ENCODE measurements around the gene CH25H. TPM values are rescaled to one million over a fixed set of nuclear protein-coding genes. Genes with fewer than 3 reads are reported as not detected.
"Not testable (repeated sequence)": the region's sequence is repeated elsewhere in the genome, so short reads cannot be mapped to it uniquely, and the experiment has no call there.

The CH25H gene, protein sequence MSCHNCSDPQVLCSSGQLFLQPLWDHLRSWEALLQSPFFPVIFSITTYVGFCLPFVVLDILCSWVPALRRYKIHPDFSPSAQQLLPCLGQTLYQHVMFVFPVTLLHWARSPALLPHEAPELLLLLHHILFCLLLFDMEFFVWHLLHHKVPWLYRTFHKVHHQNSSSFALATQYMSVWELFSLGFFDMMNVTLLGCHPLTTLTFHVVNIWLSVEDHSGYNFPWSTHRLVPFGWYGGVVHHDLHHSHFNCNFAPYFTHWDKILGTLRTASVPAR
- 1 to 10 TPM in 1 of 2 donors, under 1 TPM in 1; 0.93 to 2.3 TPM for total RNA-seq
- long read RNA-seq, donor 1, result 0 reads
- long read RNA-seq, donor 2, partial matches to known transcripts, result 0 of 4 reads
- long read RNA-seq, donor 2, other reads (novel, unspliced or antisense), result 0 of 4 reads

DNA sequence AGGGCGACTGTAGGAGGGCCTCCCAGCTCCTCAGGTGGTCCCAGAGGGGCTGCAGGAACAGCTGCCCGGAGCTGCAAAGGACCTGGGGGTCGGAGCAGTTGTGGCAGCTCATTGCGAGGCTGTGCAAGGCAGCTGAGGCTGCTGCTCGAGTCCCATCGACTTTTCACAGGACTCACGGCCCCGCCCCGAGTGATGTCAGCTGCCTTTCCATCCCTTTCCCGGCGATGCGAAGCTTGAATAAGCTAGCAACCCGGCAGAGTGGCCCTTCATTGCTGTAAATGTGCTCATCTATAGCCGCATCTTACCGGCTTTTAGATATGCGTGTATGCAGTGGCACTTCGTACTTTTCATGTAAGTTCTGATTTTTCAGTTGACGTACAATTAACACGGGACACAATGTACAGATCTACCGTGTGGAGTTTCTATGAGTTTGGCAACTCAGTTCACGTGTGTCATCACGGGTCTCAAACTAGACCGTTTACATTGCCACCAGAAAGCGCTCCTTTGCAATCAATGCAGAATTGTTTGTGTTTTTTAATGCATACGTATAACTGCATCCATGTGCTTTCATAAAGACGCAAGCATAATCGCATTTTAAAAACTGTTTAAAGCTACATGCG is at the start of gene CH25H:
CH25H (minus strand) TSS at position 137 of the 620 bp plus-strand sequence; CDS start at position 112, 25 bp downstream.
- peak; percentile 94 for DNase-seq (ENCODE audit: low spot score)
- intact Hi-C loops (cut with DNase I), result no loop called here

DNA sequence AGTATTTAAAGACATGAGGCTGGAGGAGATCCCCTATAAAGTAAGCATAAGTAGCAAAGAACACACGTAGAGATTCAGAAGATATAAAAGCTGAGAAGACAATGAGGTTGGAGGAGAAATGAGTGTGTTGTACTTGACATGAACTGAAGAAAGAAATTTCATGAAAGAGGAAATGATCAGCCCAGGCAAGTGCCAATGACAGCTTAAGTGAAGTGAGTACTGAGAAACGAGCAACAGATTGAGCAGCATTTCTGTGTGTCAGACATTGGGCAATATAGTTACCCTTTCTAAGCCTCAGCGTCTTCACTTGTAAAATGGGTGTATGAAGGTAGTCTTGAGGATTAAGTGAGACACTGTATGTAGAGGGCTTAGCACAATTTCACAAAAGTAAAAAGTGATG is 49.2 kb upstream of the CH25H start:
- intact Hi-C loops (cut with DNase I), result loop anchor here in 1 of 2 donors (5.0 kb wide), 1 partner anchor 116 kb away; no protein-coding TSS in a partner anchor
- no peak for DNase-seq (ENCODE audit: low spot score)

DNA sequence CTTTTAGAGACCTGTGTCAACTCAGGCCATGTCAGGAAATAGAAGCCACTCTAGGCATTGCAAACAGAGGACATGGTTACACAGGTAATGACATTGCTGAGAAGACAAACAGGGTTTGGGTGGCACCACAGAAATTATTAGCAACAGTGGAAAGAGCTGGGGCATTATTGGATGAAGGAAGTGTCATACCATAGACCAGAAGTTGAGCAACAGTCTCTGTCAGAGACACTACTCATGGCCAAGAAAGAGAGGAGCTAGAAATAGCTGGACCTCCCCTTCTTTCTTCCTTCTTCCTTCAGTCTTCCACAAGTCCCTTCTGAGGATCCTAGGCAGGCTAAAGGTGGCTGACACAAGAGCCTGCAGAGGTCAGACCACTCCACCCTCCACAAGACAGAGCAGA is 48.7 kb upstream of the CH25H start:
- DNase-seq (ENCODE audit: low spot score), result no peak
- intact Hi-C loops (cut with DNase I), result loop anchor here in 1 of 2 donors (5.0 kb wide), 1 partner anchor 117 kb away; no protein-coding TSS in a partner anchor

DNA sequence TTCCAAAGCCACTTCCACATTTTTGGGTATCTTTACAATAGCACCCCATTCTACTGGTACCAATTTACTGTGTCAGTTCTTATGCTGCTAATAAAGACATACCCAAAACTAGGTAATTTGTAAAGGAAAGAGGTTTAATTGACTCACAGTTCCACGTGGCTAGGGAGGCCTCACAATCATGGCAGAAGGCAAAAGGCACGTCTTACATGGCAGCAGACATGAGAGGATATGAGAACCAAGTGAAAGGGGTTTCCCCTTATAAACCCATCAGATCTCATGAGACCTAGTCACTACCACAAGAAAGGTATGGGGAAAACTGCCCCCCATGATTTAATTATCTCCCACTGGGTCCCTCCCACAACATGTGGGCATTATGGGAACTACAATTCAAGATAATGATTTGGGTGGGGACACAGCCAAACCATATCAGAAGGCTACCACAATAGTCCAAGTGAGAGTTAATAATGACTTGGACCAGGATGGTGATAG is 48.0 kb upstream of the CH25H start:
- intact Hi-C loops (cut with DNase I), result loop anchor here in 1 of 2 donors (5.0 kb wide), 1 partner anchor 117 kb away; no protein-coding TSS in a partner anchor
- not testable (repeated sequence) for DNase-seq (ENCODE audit: low spot score)

DNA sequence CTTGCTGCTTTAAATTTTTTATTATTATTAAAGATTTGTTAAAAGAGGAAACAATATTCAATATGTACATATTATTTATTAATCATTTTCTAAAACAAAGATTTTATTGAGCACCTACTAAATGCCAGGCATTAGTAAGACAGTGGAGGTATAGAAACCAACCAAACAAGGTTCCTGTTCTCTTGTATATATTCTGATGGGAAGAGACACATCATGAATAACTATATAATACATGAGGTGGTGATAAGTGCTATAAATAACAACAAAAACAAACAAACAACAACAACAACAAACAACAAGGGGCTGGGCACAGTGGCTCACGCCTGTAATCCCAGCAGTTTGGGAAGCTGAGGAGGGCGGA is 45.1 kb upstream of the CH25H start:
- no peak for DNase-seq (ENCODE audit: low spot score)
- intact Hi-C loops (cut with DNase I), result no loop called here

DNA sequence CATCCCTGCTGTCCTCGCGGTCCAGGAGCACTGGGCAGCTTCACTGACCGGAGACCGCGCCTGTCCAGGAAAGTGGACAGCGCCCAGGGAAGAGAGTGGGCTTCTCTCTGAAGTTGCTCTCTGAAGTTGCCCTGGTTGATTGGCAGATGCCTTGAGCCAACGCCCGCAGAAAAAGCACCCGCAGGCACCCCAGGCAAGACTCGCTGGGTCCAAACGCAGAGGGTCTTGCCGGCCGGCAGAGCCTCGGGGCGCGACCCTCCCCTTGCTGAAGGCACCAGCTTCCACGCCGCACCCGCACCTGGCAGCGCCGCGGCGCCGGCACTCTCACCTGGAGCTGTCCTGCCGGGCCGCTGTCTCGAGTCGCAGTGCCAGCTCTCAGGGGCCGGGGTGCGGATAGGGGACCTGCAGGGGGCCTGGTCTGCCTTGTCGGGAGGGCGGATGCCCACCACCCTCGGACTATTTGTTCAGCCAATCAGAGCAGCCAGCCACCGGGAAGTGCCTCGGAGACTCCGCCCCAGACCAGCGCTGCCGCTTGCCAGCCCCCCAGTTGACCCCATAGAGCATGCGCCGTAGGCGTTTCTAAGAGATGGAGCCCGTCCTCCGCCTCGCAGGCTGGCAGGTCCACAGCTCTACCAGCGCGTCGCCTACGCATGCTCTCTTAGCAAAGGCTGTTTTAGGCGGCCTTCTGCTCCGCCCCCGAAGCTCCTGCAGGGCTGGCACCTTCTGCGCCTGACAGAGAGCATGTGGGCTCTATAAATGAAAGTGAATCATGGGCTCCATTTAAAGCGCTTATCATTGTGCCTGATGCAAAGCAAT is 44.5 kb upstream of the CH25H start, which contains the start of gene LIPA:
LIPA (minus strand) TSS at position 367 of the 816 bp plus-strand sequence. CDS start 4,127 bp downstream, outside the sequence.
- peak; percentile 99 for DNase-seq (ENCODE audit: low spot score)
- intact Hi-C loops (cut with DNase I), result no loop called here

DNA sequence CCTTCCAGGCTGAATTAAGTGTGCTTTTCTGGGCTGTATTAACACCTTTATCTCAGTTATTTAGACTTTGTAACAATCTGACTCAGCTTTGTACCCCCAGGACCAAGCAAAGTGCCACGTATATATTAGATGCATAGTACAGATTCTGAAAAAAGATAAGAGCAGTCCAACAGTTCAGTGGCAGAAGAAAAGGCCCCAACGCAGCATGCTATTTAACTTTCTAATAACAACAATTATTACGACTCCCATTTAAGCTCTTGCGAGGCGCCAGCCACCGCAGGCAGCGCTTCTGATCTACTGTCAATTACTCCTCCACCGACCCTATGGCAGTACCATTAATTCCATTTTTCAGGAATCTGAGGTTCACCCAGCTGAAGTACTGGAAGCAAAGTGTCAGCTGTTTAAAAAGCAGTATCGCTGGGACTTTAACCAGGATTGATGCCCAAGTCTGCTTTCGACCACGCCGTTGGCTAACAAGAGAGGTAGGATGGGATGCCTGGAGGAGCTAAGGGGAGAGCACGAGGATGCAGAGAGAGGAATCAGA is 43.8 kb upstream of the CH25H start:
- DNase-seq (ENCODE audit: low spot score), result no peak
- intact Hi-C loops (cut with DNase I), result no loop called here

DNA sequence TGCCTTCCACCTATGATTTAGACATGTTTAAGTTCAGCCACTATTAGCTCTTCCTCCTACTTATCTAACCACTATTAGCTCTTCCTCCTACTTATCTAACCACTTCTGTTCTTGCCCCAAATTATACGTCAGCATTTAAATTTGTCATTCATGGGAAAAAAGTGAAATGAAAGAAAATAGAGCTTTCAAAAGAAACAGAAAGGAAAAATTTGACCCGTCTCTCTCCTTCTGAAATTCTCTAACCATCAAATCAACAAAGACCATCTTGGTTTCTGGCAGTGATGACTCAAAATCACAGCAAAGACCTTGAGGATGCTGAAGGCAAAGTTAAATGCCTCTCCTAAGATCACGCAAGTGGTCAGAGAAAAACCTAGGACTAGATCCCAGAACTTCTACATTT is 41.9 kb upstream of the CH25H start:
- intact Hi-C loops (cut with DNase I), result no loop called here
- DNase-seq (ENCODE audit: low spot score), result no peak

DNA sequence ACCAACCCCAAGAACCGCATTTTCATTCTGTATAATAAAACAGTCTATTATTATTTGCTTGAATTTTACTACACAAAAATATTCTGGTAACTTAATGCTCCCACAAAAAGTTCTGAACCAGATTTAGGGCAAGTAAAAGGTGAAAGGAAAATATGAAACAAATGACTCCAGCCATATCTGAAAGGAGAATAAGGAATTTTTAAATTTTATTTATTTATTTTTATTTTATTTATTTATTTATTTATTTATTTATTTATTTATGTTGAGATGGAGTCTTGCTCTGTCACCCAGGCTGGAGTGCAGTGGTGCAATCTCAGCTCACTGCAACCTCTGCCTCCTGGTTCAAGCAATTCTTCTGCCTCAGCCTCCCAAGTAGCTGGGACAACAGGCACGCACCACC is 40.5 kb upstream of the CH25H start:
- intact Hi-C loops (cut with DNase I); DNase-seq (ENCODE audit: low spot score): not testable (repeated sequence)

DNA sequence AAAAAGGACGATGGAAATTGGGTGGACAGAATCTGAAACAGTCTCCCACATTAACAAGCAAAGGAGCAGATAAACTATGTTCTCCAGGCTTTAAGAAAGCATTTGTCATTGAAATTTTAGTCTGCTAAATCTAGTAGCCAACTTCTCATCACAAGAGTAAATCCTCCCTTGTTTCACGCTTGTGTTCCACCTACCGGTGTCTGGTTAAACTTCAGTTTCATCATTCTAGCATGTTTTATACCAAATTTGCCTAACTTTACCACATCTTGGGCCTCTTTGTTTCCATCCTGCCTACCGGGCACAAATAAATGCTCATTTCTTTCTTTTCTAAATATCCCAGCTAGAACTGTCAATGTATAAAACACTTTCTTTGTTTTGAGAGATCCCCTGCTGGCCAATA is 38.7 kb upstream of the CH25H start:
- DNase-seq (ENCODE audit: low spot score), result no peak
- intact Hi-C loops (cut with DNase I), result no loop called here

DNA sequence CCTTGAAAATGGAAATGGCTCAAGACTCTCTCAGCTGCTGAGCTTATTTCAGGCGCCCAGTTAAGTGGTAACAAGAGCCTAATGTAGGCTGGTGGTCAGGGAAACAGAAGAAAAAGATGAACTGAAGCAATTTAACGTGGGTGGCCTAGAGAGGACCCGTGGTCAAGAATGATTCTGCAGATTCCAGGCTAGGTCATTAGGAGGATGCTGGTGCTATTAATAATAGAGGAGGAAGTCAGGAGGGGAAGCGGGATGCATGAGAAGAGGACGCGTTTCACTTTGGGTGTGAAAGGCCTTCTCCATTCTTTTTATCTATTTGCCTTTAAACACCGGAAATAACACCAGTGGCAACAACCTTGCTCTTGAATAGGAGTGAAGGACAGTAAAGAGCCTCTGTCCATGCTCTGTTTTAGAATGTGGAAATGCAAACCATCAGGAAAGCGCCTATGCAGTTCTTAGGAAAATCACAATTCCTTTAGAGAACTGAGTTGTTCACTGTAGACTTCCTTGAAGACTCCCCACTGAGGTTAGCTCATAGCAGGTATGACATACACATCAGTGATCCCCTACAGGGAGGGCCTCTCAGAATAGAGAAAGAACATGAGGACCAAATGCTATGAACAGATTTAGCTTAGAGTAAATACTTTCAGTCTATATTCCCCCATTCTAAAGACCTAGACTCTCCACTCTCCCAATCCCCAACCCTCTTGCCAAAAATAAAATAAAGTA is 35.9 kb upstream of the CH25H start:
- no peak for DNase-seq (ENCODE audit: low spot score)
- intact Hi-C loops (cut with DNase I), result no loop called here

DNA sequence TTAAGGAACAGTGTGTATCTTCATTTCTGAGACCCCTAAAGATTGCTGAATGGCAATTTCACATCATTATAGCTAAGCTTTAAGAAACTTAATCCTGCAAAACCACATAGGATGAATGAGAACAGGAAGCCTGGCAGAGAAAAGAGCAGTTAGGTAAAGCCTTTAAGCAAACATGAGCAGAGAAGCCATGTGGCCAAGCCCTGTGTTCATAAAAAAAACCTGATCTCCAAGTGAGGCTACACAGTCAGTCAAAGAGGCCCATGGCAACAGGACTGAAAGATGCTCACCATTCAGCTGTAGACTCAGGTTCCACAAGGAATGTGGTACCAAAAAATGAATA is 35.2 kb upstream of the CH25H start:
- intact Hi-C loops (cut with DNase I), result no loop called here
- DNase-seq (ENCODE audit: low spot score), result no peak

DNA sequence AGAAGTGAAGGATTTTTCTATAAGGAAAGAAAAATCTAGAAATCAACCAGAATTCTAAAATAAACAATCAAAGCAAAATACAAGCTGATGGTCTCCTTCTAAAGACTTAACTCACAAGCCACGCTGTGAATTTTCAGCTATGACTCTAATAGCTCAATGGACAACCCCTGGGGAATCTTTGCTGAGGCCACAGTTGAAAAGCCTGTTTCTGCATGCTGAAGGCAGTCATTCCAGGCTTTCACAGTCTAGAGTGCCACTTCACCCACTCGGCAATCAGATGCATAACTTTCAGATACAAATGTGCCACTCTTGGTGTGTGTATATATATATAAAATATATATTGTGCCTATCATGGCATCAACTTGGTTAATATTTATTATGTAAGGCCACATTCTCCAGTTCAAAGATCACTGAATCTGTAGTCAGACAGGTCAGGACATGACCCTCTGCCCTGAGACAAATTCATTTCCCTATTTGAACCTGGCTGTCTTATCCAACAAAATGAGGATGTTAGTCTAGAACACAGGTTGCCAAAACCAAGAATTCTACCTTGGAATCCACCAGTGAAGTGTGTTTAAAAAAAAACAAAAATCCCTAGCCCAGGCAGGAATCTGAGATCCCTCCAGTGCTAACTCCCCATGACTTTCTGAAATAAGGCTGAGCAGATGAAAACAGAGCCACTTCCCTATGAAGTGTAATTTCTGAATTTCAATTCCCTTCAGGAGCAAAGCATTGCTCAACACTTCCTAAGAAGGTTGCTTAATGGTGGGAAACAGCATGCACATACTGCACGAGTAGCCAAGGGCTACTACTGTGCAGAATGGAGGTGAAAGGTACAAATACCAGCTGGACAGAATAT is 34.6 kb upstream of the CH25H start:
- no peak for DNase-seq (ENCODE audit: low spot score)

DNA sequence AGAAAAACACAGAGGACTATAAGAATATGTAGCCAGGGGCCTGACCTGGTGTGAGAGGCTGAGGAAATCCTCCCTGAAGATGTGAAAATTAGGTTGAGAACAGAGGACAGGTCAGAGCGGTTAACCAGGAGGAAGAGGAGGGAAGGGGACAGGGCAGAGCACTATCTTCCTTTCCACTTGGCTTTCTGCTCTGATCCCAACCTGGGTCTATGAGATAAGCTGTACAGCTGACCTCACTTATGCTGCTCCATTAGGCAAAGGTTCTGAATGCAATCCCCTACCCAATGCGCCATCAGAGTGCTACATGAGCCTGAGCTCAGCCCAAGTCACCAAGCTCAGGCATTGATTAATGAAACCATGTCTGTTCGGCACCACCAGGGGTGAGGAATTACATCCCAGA is 33.9 kb upstream of the CH25H start:
- intact Hi-C loops (cut with DNase I), result no loop called here
- no peak for DNase-seq (ENCODE audit: low spot score)

More for the DNA sequence above, 34.6 kb upstream of the CH25H start:
- intact Hi-C loops (cut with DNase I), result no loop called here

DNA sequence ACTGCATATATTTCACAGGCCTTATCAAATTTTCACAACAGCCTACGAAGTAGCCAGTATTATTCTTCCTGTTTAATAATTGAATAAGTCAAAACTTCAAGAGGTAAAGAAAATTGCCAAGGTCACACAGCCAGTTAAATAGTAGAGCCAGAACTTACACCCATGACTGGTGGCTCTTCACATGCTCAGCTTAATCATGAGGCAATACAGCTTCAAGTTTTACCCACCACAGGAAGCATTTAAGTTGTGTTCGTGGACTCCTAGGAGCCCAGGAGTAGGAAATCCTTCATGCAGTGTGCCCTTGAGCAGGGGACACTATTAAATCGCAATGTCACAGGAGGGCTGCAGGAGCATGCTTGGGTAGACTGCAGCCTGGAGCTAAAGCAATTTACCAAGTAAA is 33.4 kb upstream of the CH25H start:
- intact Hi-C loops (cut with DNase I), result no loop called here

DNA sequence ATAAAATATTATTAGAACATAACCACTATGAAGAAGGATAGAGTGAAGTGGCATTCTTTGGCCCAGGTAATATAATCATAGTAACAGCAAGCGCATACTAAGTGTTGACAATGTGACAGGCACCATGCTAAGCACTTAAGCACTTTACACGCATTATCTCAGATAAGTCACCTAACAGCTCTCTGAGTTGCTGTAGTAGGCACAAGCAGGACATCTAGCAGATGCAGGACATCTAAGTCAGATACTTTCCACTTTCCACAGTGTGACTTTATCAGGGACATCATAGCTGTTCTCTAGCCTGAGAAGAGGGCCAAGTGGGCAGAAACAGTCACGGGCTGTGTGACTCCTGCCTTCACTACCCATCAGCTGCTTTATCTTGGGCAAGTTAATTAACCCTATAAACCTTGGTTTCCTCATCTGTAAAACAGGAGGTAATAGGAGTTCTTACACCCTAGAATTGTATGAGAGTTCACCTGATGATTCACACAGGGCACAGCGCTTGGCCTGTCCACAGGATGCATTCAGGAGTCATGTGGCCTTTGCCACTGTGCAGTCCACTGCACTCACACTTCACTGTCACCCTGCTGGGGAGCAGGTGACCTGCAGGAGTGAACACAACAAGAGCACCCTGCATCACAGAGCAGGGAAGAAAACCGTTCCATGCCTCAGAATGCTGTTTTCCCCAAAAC is 32.0 kb upstream of the CH25H start:
- DNase-seq (ENCODE audit: low spot score), result no peak
- intact Hi-C loops (cut with DNase I), result no loop called here

More for the DNA sequence above, 33.4 kb upstream of the CH25H start:
- no peak for DNase-seq (ENCODE audit: low spot score)

DNA sequence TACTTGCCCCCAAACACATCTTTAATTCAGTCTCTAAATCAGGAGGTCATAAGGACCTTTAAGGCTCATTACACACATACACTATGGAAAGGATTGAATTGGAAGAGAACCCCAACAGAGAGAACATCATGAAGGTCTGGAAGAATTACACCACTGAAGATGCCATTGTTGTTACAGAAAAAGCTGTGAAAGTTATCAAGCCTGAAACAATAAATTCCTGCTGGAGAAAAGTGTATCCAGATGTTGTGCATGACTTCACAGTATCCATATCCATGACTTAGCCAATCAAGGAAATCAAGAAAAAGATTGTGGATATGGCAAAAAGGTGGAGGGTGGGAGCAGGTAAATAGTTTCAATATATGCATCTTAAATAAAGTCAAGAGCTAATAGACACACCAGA is 30.7 kb upstream of the CH25H start:
- DNase-seq (ENCODE audit: low spot score), result no peak
- intact Hi-C loops (cut with DNase I), result no loop called here
